ENCODE measurements around the gene DBN1.

Gene DBN1

DNA sequence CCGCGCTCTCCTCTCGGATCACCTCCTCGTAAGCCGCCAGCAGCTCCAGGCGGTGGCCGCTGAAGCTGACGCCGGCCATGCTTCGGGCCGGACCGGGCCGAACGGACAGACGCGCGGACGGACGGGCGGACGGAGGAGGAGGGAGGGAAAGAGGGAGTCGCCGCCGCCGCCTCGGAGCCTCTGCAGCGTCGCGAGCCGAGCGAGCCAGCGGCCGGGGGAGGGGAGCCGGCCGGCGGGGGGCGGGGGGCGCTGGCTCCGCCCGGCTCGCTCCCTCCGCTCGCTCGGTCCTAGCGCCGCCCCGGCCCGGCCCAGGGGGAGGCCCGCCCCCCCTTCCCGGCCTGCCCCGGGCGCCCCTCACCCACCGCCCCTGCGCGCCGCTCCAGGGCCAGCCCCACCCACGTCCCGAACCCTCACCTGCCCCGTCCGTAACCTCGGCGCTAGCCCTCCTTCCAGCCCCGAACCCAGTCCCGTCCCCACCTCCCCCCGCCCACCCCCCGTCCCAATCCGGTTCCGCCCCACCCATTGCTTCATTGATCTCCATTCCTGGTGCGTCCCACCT is at the start of gene DBN1:
TSS of gene DBN1 (minus strand) at position 192 of the 559 bp plus-strand sequence. CDS start at position 79, 113 bp downstream.
- peak in 13 of 42 donors; percentile 31 to 66 (median 58) for DNase-seq
- intact Hi-C loops (cut with DNase I) = no loop called here

DNA sequence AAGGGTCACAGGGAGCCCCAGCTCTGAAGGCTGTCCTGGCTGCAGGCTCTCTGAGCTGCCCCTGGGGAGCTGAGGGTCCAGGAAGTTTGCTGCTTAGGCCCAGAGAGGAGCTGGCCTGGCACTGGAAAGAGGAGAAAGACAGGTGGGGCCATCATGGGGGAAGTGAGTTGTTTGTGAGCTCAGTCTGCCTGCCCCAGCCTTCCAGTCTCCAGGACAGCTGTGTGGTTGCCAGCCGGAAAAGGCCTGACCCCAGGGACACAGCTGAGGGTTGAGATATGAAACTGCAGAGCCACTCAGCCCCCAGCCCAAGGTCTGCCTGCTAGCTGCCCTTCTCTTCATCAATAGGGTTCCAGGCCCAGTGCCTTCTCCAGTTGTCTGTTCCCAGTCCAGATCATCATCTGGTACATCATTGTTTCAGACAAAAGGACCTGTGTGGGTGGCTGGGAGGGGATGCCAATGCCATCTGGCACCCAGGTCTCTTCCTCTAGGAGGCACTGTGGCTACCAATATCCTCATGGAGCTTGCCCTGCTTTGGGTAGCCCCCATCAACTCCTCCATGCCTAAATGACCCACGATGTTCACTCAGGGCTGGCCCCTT is 47.6 kb upstream of the DBN1 start:
- intact Hi-C loops (cut with DNase I) = no loop called here
- DNase-seq = peak in 1 of 42 donors; percentile 34

DNA sequence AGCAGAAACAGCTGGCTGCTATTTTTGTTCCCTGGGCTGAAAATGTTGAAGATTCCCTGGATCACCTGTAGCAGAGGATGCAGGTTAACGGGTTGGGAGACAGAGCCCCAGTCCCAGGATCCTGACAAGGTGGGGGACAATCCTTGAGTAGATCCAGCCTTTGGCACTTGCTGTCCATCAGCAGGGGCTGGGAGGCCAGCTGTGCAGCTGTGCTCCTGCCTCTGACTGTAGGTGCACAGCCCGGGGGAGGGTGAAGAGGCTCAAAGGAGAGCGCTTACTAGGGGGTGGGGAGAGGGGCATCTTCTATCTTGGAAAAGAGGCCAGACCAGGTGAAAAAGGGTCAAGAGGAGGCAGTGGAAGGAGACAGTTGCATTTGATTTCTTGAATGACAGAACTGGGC is 46.8 kb upstream of the DBN1 start:
- no peak for DNase-seq
- intact Hi-C loops (cut with DNase I) = no loop called here

DNA sequence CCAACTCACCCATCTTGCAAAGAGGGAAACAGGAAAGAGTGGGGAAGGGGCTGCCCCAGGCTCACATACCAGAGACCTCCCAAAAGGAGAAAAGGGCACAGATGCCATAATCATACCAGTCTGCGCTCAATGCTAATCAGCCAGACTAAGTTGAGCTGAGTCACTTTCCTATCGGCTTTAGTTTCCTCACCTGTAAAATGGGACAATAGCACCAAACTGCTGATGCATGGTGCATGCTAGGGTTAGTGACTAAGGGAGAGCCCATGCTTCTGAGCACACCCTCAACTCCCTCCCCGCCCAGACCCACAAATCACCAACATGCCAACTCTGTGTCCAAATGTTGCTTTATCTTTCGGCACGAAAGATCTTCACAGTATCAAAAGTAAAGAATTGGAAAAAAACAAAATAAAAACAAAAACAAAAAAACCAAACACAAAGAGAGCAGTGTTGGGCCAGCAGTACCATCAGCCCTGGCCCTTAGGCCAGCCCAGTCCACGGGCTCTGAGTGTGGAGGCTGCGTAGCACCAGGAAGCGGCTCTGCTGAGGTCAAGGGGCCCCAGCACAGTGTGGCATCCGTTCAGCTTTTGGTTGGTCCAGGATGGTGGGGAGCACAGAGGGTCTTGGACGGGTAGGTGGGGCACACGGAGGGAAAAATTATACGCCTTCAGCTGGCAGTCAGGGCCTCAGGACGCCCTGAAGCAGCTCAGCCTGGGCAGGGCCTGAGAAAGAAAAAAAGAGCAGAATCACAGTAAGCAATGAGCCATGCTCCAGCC is 46.2 kb upstream of the DBN1 start:
- intact Hi-C loops (cut with DNase I) = loop anchor here (5.0 kb wide), 1 partner anchor 92 kb away; the partner anchor contains the start of gene GRK6
- no peak for DNase-seq

DNA sequence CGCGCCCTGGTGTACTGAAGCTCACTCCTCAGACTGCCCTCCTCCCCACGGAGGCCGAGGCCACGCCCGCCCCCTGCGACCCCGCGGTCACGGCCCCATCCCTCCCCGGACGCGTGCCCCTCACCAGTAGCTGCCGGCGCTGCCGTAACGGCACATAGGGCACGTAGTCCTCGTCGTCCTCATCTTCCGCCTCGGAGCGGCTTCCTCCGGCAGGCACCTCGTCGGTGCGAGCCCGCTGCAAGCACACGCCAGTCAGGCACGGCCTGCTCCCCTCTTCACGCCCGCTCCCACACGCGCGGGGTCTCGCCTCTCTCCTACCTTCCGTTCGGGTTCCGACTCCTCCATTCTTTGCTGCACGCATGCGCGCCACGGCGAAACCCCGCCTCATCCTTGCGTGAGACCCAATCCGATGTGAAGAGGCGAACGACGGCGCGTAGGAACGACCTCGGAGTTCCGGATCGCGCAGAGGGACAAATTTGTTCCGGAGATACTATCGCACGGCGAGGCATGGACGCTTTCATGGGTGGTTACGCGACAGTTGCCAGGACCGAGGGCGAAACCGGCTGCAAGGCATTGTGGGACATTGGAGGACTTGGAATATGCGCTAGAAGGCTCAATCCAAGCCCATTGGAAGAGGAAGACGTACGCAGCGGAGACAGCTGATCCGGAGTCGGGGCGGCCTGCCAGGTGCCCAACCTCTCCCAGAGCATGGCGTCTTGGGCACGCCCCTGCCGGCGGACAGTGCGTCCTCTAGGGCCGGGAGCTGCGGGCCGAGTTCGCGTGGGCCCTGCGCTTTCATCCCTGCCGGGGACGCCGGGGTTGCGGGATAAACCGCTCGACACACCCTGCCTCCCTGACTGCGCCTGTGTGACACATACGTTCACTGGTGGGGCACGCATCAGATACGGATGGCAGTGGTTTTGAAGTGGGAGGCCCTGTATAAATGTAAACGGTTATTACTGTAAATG is 43.5 kb upstream of the DBN1 start, which contains the start of gene DDX41:
TSS of gene DDX41 (minus strand) at position 361 of the 968 bp plus-strand sequence. CDS start at position 345, 16 bp downstream.
- intact Hi-C loops (cut with DNase I) = loop anchor here (2.0 to 5.0 kb wide), 2 partner anchors 38 to 90 kb away; partner anchors contain the start of genes FAM193B and GRK6
- peak; percentile 93 to 99 (median 97) for DNase-seq

DNA sequence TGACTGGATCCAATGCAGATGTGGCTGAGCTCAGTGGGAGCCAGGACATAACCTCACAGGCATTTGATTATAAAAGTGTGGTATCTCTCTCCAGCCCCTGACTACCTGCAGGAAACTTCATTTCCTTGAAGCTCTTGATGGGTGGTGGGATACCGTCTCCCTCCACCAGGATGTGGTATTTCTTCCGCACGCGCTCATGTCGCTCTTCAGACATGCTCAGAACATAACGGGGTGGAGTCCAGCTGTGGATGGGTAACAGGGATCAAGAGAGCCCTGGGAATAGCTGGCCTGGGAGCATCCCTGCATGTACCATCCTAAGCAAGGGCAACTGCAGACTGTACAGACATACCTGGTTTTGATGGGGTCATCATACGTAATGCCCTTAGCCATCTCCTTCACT is 42.1 kb upstream of the DBN1 start:
- intact Hi-C loops (cut with DNase I) = loop anchor here (5.0 kb wide), 1 partner anchor 88 kb away; the partner anchor contains the start of gene GRK6
- no peak for DNase-seq

DNA sequence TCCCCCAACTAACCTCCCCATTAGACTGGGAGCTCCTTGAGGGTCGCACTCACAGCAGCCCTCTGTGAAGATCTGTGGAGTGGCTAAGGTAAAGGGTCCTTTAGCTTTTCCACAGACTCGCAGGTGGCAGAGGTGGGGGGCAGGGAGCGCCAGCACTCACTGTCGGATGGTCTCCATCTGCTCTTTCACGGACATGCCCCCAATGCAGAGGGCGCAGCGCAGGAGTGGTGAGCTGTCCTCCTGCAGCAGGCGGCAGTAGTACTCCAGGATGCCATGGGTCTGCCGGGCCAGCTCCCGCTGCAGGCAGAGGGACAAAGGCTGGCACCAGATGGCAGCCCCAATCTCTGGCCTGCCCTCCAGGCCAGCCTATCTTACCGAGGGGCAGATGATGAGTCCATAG is 41.1 kb upstream of the DBN1 start:
- no peak for DNase-seq
- intact Hi-C loops (cut with DNase I) = no loop called here

DNA sequence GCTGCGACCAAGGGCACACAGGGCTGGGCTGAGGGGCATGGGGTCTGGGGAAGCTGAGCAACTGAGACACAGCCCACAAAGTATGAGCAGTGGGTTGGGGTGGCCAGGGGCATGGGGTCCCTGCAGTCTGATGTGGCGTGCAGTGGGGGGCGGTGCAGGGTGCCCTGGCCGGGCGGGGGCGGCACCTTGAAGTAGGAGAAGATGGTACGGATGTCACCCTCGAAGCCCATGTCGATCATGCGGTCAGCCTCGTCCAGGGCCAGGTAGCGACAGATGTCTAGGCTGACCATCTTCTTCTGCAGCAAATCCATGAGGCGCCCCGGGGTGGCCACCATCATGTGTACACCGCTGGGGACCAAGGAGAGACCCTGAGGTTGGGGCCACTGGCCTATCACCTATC is 40.1 kb upstream of the DBN1 start:
- DNase-seq = no peak
- intact Hi-C loops (cut with DNase I) = no loop called here

DNA sequence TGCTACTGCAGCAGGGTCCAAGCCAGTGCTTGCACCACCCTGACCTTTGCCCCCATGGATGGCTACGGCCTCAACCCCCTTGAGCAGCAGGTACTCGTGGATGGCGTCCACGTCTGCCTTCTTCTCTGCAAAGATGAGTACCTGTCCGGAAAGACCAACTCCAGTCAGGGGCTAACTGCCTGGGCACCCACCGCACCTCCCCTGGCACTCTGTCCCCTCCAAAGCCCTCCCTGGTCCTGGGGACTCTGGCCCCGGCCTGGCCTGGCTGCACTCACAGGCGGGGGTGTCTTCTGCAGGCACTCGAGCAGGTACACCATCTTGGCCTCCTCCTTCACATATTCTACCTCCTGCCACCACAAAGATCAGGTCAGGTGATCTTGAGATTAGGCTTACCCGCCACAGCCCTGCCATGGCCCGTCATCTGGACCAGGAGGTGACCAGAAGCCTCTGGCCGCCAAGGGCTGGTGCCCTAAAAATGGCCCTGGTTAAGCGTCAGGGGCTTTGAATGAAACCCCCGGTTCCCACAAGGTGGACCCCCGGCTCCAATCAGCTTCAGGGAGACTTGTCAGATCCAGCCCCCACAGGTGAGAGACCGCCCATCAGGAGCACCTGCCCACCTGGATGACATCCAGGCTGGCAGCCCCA is 39.4 kb upstream of the DBN1 start:
- intact Hi-C loops (cut with DNase I) = no loop called here
- DNase-seq = no peak

DNA sequence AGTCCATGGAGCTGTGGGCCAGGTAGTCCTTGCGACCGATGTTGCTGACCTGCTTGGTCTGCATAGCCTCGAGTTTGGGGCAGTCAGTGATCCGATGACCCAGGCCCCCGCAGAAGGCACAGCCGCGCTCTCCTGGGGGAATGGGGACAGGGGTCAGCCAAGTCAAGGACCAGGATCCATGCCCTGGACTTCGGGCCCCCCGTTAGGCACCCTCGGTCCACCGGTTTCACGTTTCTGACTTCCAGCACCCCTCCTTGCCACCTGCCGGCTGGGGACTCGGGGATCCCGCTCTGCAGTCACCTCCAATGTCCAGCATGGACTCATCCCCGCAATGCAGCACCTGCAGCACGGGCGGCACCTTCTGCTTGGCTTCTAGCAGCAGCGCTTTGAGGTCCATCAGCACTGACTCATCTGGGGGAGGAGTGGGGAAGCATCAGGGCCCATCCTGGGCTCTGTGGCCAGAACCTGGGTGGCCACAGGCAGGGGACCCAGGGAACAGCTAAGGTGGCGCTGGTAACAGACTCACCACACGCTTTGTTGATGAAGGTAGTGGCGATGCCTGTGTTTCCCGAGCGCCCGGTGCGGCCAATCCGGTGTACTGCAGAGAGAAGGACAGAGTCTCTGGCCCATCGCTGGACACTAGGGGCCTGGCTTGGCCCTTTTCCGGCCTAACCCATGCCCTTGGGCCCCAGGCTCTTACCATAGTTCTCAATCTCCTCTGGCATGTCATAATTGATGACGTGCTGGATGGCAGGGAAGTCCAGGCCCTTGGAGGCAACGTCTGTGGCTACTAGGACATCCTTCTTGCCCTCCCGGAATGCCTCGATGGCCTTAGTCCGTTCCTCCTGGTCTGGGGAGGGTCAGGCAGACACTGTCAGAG is 38.6 kb upstream of the DBN1 start:
- intact Hi-C loops (cut with DNase I) = no loop called here
- no peak for DNase-seq

DNA sequence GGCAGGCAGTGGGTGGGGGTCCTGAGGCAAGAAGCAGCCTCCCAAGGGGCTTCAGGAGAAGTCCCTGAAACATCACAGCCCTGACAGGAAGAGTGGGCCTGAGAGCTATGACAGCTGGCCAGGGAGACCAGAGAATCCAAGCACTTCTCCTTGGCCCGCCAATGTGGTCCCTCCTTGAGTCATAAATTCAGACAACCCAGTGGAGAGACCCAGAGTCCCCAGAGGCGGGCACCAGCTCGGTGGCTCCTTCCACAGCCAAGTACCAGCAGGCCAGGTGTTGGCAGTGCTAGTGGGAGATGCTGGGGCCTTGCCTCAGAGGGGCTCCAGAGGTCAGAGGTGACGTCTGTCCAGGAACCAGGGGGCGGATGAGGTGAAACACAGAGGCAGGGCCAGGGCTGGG is 37.7 kb upstream of the DBN1 start:
- no peak for DNase-seq

DNA sequence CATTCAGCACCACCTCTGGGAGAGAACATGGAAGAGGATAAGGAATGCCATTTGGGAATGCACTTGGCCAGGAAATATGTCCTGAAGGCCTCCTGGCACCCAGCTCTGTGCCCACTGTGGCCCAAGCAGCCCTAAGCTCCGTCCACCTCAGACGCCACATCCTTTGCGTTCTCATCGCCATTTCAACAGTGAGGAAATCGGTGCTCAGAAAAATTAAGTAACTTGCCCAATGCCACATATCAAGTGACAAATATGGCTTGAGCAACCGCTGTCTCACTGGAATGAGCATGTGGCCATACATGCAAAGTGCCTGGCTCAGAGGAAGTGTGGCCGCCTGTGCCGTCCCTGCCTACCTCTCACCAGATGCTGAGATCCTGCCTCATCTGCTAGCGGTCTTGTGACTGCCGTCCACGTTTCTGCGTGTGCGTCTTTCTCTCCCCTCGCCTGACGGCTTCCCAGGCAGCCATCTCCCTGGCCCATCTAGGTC is 37.2 kb upstream of the DBN1 start:
- peak in 1 of 42 donors; percentile 53 for DNase-seq
- intact Hi-C loops (cut with DNase I) = no loop called here

More for the DNA sequence above, 37.7 kb upstream of the DBN1 start:
- intact Hi-C loops (cut with DNase I) = no loop called here

DNA sequence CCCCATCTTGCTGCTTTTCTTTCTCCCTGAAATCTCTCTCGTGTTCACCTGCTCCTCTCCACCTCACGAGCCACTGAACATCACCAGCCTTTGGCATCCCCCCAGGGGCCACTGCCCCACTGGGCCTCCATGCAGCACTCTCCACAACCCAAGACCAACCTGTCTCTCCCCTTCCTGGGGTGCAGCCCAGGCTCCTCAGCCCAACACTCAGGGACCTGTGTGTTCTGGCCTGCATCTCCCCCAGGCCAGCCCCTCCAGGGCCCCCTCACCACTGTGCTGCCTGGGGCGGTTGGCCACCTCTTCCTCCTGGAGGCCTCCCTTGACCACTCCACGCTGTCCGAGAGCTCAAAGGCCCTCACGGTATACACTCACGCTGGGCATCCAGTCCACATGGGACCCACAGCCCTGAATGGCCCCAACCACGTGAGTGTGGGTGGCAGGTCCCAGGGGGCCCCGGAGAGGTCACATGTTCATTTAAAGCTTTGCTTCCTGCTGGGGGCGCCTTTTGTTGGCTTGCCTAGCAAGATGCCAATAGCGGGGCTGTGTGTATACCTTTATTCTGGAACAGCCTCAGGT is 36.6 kb upstream of the DBN1 start:
- DNase-seq = no peak
- intact Hi-C loops (cut with DNase I) = no loop called here

DNA sequence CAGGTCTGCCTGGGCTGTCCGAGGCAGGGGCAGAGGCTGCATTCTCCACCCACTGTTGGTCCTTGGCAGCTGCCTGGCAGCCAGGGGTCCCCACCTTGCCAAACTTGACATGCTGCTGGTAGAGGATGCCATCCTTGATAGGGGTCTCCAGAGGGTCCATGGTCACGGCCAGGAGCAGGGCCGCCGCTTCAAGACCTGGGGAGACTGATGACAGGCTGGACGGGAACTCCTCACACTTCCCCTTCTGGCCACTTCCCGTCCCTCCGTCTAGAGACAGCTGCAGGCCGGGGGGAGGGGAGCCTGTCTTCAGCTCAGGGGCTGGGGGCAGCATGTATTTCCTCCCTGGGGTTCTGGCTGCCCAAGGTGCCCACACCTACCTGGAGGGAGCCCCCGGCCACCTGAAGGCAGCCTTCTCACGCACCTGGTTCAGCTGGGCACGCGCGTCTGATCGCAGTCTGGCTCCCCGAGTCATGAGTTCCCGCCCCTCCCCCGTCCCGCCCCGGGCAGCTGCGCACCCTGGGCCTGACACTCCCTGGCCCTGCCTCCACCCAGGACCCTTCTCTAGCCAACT is 36.0 kb upstream of the DBN1 start, which contains the start of gene DOK3:
TSS of gene DOK3 (minus strand) at position 446 of the 571 bp plus-strand sequence. CDS start at position 160, 286 bp downstream.
- DNase-seq = peak in 11 of 42 donors; percentile 29 to 56 (median 42)
- intact Hi-C loops (cut with DNase I) = no loop called here

DNA sequence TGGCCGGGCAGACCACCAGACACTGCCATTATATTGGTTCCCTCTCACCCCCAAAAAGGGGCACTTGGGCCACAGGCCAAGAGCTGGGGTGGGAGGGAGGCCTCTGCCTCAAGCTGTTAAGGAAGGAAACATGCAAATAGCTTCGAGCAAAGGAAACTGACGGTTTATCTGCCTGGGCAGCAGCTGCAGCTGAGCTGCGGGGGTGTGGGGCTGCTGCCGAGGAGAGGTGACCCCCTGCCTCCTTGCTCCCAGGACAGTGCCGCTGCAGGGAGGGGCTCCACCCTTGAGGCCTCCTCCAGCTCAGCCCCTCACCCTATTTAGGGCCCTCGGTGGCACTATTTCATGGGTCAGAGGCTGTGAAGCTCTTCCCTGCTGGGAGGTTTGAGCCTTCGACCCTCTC is 35.4 kb upstream of the DBN1 start:
- DNase-seq = no peak
- intact Hi-C loops (cut with DNase I) = no loop called here

DNA sequence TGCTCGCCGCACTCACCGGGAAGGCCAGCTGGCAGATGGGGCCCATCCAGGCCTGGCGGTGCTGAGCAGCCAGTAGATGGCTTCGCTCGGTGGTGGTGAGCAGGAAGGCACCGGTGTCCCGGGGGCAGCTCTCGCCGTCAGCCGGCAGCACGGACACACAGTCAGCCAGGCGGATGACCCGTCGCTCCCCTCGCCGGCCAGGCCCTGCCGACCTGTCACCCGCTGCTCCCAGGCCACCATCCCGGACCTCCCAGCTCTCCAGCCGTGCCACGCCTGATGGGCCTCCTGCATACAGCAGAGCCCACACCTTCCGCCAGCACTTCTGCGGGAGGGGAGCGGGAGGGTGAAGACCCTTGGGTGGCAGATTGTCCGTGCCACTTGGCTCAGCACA is 34.8 kb upstream of the DBN1 start:
- DNase-seq = no peak
- intact Hi-C loops (cut with DNase I) = no loop called here
